ENCODE results near the gene SPRY1.

SPRY1 gene

DNA sequence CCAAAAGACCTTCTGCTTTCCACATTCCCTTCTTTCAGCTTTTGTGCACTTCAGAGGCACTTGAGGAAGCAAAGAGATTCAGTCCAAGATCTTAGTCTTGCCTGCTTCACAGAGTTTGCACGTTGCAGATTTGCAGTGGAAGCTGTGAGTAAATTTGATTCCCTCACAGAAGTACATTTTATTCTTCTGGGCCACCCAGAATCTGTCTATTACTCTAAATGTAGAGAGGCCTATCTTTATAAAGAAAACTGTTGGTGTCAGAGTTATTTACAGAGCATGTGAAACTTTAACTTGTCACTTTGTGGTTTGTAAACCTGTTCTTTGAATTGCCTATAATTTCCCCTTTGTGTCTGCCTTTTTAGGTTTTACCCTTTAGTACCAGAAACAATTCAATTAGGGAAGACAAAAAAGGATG, 15.5 kb downstream of the SPRY1 start:
- DNase-seq = no peak

DNA sequence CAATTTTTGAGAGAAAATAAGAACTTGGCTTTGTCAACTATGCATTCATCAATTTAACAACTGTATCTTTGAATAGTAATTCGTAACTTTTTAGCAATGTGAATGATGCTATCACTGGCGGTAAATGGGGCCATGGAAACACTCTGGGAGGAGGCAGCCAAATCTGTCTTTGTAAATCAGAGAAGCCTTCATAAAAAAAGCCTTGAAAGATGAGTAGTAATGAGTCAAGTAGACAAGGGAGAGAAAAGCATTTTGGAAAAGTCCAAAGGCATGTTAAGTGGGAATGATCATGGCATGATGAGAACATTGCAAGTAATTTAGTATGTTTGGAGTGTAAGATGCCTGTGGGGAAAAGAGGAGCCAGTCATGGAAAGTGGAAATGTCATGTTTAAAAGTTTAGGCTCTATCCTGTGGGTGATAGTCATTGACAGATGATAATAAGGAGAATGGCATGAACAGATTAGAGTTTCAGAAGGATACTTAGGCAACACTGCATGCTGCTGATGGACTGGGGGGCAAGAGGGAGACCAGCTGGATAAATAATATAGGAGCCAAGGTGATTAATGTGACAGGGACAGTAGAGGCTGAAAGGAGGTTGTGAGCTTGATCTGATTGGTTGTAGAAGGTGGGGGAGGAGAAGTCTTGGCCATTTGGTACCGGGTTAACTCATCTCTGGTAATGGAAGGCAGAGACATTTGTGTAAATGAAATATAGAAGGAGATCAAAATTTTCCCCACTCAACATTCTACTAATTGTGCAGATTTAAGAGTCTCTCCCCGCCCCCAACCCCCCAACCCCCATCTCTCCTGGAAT, 16.3 kb downstream of the SPRY1 start:
- no peak for DNase-seq

DNA sequence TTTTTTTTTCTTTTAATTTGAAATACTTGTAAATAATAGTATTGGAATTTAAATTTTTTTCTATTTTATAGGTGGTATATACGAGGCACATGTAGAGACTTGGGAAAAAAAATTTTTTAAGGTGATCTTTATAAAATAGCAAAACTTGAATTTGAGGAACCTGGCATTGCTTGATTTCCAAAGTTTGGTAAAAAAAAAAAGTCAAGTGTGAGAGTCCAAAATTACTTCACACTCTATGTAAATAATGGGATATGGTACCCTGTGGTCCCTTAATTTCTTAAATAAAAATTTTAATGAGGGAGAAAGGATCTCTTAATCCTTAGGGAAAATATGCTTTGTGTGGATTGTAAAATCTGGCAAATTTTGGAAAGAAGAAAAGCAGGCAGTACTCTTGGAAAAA, 19.0 kb downstream of the SPRY1 start:
- DNase-seq = no peak

DNA sequence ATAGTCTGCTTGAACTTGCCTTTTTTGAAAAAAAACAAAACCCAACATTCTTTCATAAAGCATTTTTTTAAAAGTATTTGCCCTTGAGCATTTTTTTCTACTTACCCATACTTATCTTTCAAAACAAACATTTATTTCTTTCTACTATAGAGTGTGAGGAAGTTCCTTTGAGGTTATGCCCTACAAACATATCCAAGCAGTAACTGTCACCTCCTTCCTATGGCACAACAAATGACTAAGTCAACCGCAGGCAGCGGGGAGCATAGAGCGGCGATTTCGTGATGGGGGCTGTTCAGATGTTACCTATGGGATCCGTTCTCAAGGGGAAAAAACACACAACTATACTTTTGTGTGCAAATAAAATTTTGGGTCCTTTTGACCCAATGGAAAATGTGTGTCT, 19.4 kb downstream of the SPRY1 start:
- peak; percentile 25 for DNase-seq

DNA sequence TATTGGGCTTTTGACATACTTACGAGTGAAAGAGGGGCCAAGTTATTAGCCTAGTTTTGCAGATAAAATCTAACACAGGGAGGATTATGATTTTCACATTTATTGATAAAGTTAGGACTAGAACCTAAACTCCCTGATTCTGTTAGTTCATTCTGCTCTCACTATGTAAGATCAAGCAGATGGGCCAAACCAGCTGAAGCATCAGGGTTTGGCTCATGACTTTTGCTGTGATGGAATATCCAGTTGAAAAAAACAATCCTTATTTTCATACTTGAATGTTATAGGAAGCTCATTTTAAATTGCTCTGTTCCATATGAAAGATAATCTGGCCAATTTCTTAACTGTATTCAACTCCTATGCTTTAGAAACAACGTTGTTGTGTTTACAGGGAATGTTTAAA, 21.2 kb downstream of the SPRY1 start:
- no peak for DNase-seq

DNA sequence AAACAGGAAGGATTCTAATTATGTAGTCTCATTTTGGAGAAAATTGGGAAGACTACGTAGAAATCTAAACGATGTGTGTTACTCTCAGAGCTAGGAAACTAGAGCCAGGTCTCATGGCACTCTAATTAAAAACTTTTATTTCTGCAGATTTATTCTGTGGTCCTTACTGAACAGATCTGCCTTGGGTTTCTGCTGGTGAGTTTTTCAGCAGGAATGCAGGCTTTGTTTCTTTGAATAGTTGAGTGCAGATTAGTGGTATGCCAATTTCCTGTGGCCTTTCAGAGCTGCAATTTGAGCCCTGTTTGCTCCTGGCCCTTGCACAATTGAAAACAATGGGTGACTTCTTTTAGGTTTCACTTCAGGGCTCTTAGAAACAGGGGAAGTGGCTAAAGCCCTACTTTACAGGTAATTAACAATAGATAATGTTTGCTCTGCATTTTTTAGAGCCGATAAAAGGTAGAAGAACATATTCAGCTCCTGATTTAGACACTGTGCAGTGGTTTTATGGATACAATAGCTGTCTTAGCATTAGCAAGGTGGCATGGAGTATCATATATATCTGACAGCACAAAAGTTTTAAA, 21.8 kb downstream of the SPRY1 start:
- DNase-seq = no peak

DNA sequence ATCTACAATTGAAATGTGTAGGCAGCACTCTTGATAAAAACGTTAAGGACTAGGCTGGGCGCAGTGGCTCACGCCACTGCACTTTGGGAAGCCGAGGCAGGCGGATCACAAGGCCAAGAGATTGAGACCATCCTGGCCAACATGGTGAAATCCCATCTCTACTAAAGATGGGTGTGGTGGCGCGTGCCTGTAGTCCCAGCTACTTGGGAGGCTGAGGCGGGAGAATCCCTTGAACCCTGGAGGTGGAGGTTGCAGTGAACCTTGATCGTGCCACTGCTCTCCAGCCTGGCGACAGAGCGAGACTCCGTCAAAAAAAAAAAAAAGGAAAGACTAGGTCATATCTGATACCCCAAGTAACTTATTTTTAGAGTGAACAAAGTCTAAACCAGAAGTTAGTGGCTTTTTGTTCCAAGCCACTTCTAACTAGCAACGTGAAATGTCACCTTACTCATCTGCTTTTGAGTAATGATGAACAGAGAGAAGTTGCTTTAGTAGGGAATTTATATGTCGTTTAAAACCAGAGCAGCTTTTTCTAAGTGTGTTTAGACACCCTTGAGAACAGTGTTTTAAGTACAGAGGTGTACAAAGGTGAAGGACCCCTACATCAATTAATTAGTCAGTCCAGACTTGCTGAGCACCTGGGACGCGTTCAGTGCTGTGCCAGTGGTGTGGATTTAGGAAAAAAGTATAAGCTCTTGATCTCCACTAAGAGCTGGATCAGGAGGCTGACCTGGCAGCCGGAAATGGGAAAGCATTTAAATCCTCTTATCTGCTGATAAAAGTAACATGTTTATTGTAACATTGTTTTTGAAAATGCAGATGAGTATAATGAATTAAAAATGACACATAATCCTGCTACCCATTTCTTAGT, 23.5 kb downstream of the SPRY1 start:
- DNase-seq = no peak

DNA sequence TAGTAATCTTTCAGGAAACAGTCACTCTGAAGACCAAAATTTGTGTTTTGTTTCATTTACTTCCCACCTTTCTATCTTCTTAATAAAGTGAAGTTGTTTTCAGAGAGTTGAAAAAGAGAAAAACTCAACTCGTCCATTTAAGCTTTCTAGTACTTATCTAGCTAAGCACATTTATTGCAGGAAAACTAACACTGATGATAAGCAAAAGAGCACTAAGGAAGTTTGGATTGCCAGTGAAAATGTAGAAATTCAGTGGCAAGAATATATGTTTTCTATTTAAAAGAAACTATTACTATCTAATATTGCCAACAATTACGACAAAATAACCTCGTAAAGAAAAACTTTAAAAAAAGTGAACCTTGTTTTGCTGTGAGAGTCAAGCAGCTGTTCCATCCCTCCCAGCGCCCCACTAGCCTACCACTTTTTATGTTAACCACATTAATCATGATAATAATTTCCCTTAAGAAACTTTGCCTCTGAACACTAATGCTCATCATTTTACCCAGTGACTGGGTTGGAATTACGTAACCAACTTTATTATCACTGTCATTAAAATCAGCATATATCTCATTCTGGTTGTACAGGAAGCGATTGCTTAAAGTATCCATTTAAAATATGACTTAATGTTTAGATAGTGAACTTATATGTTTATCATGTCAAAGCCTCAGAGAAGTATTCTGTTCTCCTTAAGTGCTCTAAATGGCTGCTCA, 24.8 kb downstream of the SPRY1 start:
- peak; percentile 43 for DNase-seq

DNA sequence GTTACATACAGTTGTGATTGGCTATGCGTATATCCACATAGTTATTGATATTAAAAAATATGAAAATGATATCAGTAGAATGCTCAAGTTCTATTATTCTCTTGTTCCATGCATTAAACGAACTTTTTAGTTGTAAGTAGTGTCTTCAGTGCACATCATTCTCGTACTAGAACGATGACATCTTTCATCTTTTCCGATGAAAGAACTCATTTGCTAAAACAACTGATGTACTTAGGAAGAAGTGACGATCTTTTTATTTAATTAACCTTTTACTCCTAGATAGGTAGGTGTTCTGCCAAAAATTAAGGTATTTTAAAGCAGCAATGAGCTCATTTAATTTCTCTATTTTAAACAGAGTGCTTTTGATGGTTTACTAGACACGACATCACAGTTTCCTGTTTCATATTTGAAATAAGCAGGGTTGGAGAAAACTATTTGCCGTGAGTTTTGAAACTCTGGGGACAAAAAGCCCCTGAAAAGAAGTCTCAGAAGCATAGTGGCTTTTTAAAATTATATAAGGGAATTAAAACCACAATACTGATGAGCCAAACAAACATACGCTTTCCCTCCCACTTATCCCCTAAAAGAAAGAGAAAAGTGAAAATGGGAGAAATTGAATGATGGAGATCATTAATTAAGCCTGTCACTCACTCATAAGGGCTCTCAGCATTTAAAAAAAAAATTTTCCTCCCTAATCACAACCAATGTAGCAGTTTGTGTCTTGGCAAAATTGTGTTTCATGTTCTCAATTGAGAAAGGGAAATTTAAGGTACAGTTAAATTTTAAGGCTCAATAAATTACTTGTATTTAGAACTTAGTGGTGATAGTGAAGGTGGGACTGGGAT, 25.6 kb downstream of the SPRY1 start:
- peak; percentile 32 for DNase-seq

DNA sequence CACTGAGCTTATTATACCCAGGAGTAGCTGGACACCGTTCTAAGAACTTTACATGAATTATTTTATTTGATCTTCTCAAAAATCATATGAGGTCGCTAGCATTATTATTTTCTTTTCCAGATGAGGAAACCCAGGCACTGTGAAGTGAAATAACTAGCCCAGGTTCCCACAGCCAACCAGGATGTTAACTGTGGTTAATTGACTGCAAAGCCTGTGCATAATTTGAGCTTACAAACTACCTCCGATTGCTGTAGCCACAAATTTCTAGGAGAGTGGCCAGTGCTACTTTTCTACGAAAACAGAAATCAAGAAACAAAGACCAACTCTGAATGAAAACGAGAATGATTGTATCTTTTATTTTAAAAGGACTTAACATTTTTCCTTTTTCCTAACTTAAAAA, 27.2 kb downstream of the SPRY1 start:
- DNase-seq = no peak

DNA sequence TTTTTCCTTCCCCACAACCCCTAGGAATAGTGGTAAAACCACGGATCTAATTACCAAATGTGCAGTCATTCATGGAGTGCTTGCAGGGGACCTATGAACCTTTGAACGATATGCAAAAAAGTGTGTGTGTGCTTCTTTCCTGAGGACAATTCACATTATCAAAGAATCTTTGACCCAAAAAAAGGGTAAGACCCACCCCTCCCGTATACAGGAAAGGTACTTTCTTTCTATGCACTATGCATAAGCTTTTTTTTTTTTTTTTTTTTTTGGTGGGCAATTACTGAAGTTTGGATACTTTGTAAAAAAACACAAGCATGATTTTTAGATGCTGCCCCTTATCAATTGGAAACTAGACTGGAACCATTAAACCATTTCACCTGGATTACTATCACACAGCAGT, 31.4 kb downstream of the SPRY1 start:
- DNase-seq = no peak

DNA sequence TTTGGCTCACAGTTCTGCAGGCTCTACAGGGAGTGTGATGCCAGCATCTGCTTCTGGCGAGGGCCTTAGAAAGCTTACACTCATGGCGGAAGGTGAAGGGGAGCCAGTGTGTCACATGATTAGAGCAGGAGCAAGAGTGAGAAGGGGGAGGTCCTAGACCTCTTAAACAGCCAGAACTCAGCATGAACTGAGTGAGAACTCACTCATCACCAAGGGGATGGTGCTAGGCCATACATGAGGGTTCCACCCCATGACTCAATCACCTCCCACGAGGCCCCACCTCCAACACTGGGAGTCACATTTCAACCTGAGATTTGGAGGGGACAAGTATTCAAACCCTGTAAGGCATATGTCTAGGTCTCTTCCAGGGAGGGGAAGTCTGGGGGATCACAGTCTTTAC, 33.4 kb downstream of the SPRY1 start:
- DNase-seq = no peak

DNA sequence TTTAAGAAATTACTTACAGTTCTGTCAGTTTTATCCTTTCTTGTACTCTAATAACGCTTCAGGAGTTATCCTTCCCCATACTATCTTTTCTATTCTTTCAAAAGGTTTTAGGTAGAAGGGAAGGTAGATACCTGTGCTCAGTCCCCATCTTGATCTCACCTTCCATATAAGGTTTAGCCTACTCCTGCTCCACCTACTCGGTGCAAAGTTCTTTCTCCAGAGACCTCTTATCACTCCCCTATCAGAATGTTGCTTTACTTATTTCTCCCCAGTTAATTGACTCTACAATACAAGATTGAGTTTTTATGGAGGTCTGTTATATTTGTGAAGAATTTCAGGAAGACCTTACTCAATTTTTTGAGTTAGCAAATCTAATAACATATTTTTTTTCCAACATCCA, 33.9 kb downstream of the SPRY1 start:
- DNase-seq = no peak

DNA sequence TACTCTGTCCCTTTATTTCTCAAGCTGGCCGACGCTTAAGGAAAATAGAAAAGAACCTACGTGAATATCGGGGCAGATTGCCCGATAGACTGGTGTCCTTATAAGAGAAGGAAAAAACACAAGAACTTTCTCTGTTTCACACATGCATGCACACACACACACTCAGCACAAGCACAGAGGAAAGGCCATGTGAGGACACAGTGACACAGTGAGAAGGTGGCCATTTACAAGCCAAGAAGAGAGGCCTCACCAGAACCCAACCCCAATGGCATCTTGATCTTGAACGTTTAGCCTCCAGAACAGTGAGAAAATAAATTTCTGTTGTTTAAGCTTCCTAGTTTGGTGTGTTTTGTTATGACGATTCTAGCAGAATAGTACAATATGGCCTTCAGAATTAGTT, 37.0 kb downstream of the SPRY1 start:
- DNase-seq = no peak

DNA sequence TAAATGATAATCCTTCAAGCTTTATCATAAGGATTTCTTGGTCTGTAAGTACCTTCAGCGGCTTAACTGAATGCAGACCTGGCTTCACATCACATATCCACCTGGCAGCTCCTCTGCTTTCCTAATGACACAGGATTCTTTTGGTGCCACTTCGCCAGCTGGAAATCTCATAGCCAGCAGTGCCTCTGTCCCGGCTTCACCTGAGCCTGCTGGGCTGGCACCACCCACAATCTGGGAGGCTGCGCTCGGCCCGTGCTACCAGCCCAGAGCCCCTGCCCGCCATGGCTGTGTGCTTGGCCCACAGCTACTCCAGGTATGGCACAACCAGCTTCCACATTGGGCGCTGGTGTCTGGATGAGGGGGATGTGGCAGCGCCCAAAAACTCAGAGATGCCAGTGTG, 37.4 kb downstream of the SPRY1 start:
- no peak for DNase-seq

DNA sequence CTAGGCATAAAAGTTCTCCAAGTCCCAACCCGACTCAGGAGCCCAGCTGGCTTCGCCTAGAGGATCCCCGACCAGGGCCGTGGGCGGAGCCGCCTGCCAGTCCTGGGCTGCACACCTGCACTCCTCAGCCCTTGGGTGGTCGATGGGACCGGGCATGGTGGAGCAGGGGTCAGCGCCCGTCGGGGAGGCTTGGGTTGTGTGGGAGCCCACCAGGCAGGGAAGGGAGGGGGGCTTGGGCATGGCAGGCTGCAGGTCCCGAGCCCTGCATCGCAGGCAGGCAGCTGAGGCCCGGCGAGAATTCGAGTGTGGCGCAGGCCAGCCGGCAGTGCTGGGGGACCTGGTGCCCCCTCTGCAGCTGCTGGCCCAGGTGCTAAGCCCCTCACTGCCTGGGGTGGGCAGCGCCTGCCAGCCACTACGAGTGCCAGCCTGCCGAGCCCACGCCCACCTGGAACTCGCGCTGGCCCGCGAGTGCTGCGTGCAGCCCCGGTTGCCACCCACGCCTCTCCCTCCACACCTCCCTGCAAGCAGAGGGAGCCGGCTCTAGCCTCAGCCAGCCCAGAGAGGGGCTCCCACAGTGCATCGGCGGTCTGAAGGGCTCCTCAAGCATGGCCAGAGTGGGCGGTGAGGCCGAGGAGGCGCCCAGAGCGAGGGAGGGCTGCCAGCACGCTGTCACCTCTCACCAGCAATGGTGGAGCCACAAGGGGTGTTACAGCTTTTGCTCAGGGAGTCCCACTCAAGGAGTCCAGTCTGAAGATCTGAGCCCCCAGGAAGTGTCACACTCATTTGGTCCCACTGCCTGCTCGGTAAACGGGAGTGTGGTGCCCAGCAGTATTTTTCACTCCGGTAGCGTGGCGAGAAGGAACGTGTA, 38.9 kb downstream of the SPRY1 start:
- DNase-seq = no peak

DNA sequence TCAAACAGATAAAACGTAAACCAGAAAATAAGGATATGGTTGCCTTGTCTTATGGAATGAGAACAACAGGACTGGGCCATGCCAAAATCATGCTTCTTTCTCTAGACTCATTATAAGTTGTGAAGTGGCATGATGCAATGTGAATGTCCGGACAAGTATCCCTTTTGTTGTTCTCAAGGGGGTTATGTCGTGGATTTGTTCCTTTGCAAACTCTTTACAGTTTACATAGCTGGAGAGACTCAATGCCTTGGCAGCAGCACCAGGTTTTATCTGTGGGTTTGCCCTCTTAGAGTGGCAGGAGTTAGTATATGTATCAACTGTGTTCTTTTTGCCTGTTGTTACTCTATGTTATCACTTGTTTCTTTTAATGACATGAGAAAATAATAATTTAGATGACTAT, 41.4 kb downstream of the SPRY1 start:
- no peak for DNase-seq

DNA sequence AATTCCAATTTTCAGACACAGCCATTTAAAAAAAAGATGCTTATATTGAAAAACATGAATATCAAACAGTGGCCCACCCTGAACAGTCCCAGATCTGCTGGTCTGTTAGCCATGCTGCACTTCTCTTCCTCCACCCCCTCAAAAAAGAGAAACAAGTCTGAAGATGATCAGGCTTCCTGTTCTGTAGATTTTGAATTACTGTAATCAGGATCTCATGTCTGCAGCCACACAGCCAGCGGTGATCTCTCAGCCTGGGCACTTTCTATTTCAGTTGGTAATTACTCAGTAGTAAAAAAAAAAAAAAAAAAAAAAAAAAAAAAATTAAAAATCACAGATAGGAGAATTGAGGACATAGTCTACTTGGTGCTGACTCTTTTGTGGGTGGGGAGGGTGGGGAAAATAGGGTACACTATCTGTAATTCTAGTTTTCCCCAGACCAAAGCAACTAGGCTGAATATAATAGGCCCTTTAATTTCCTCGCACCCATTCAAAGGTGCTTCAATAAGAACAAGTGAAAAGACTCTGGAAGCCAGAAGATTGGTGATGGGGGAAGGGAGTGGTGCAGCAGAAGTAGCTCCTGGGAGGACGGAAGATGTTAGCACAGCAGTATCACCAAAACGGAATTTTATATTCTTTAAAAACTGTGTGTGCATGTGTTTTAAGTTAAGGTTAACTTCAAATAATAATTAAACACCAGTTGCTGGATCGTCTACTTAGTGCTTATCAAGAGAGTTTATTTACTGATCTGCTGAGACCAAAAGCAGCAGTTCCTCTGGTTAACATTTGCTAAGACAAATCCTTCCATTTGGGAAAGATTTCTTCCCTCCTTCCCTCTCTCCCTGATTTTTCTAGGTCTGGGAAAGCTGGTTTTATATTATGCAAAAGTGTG, 47.0 kb downstream of the SPRY1 start:
- DNase-seq = no peak

DNA sequence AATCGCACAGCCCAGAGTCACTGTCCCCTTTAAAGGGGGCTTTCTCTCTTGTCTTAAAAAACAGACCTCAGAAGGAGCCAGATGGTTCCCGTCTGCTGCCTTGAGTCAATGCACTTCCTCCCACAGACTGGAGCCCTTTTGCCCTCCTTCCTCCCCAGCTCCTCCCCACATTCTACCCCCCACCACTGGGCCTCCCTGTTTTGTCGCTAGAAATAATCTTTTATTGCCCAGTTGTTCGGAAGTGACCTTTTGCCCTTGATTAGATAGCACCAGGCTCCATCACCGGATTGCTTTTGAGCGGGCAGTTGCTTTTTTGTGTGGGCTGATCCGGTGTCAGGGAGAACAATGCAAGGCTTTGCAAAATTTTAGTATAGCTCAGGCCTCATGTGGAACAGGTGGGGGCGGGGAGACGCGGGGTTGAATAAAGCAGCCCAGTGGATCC, 47.7 kb downstream of the SPRY1 start:
- DNase-seq = no peak

DNA sequence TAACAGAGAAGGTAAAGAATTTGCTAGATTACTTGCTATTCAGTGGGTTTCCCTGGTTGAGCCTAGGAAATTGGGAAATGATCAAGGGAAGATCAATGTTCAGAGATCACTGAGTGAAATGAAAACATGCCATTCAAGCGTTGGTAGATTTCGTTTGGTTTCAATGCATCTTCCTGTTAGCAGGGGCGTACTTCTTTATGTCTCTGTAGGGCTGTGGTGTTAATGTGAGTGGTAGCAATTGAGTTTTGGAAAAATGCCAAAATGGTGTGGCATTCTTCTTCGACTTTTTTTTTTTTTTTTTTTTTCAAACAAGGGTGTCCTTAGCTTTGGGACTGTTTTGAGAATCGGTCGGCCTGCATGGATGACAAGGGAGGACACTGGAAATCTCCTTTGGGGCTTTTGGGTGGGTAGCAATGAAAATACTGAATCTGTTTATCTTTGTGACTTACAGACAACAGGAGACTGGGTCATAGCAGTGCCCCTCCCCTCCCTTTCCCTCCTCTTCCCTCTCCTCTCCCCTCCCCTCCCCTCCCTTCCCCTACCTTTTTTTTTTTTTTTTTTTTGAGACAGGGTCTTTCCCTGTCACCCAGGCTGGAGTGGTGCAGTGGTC, 50.4 kb downstream of the SPRY1 start:
- DNase-seq = no peak
